ENCODE results near the gene CLK1.

DNA sequence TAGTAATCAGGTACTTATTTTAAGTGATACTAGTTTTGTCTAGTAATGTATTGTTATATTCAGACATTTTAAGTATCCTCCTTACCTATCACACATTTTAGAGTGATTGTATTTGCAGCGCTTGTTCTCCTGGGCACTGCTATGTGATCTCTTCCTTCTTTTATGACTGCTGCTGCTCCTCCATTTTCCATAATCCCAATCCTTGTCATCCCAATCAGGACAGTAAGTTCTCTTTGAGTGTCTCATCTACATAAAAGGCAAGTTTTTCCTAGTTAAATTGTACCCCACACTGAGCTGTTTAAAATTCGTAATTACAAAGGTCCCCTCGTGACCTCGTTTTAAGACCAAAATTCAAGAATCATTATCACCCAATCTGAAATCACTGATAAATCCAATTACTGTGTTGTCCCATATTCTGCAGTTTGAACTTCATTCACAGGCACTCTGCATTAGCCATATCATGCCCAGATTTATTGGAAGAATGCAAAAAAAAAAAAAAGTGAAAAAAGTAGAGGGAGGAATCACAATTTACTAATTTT, 2.8 kb downstream of the CLK1 start:
- no peak for TF ChIP-seq CTCF (conservative IDR thresholded peaks at IDR 0.05)
- no peak for TF ChIP-seq ZFX (IDR thresholded peaks at IDR 0.05)

All from C4-2B (cell line).